Skeletal muscle tissue (tissue), 4 donors: Measurements from ENCODE around the gene SLC2A3. TPM values are rescaled to one million over a fixed set of nuclear protein-coding genes. Genes with fewer than 3 reads are reported as not detected.
"Not testable (repeated sequence)": the region's sequence is repeated elsewhere in the genome, so short reads cannot be mapped to it uniquely, and the experiment has no call there.

Source experiments
- H3K27ac ChIP-seq: one replicate; pipeline ENCODE4 v1.7.0; 2013; ENCODE audit warnings: mild to moderate bottlenecking, low read depth, low read length, inconsistent platforms
- H3K27me3 ChIP-seq, 3 donors: one replicate each; pipeline ENCODE4 v1.7.0; 2013; ENCODE audit warnings: low read length in 3 of 3; ENCODE audit not compliant: control insufficient read depth in 3 of 3, insufficient read depth in 3 of 3
- H3K36me3 ChIP-seq, 3 donors: one replicate each; pipeline ENCODE4 v1.7.0; 2013; ENCODE audit warnings: low read length in 3 of 3; ENCODE audit not compliant: control insufficient read depth in 3 of 3, insufficient read depth in 3 of 3
- H3K4me1 ChIP-seq, 3 donors: one replicate each; pipeline ENCODE4 v1.7.0; 2013; ENCODE audit warnings: low read length in 3 of 3, mild to moderate bottlenecking in 3 of 3; ENCODE audit not compliant: control insufficient read depth in 3 of 3, insufficient read depth in 3 of 3
- H3K4me3 ChIP-seq, 3 donors: one replicate each; pipeline ENCODE4 v1.7.0; 2013; ENCODE audit warnings: low read length in 3 of 3
- H3K9ac ChIP-seq, 3 donors: one replicate each; pipeline ENCODE4 v1.7.0; 2013; ENCODE audit warnings: low read length in 3 of 3, mild to moderate bottlenecking in 3 of 3, moderate library complexity in 2 of 3, low read depth in 1 of 3
- H3K9me3 ChIP-seq, 3 donors: one replicate each; pipeline ENCODE4 v1.7.0; 2013; ENCODE audit warnings: low read length in 3 of 3; ENCODE audit not compliant: control insufficient read depth in 3 of 3
- total RNA-seq: library from RNA; depleted of rRNA; stranded (reverse); fragments of >200 nt; gene quantifications from one replicate; pipeline ENCODE4 v1.2.3, GENCODE V29; 2014
- donor health status: Osteomylitis.

The SLC2A3 gene
- total RNA-seq, 1 donor from 2014 or later = 49.6 TPM

GRCh38 chr12:7934091-7934888 lies 1.7 kb downstream of the SLC2A3 start:
- H3K27me3 ChIP-seq = no peaks in the 10 kb centered on the region
- H3K4me1 ChIP-seq = peaks cover 0 to 7% (median 3%) of the 10 kb centered on the region in 3 donors
- no peaks in the 10 kb centered on the region for H3K9me3 ChIP-seq
- H3K36me3 ChIP-seq = peaks cover 0 to 4% (median 3%) of the 10 kb centered on the region in 3 donors
- H3K4me3 ChIP-seq = peak overlapping the region; percentile 56 to 73 (median 71)
- peak overlapping the region; percentile 91 for H3K27ac ChIP-seq
- peak overlapping the region; percentile 61 to 74 (median 72) for H3K9ac ChIP-seq

GRCh38 chr12:7933255-7933726 lies 2.7 kb downstream of the SLC2A3 start:
- Histone ChIP-seq H3K36me3 (peaks cover 0 to 11% (median 3%) of the 10 kb centered on the region in 3 donors), H3K9ac (peak overlapping the region in 2 of 3 donors; percentile 7 to 74), H3K27me3 (no peaks in the 10 kb centered on the region), H3K9me3 (no peaks in the 10 kb centered on the region), H3K4me3 (peak overlapping the region in 2 of 3 donors; percentile 54 to 73), H3K4me1 (peaks cover 0 to 12% (median 8%) of the 10 kb centered on the region in 3 donors), H3K27ac (peak overlapping the region; percentile 91)

GRCh38 chr12:7932599-7933240 lies 3.3 kb downstream of the SLC2A3 start:
- H3K9me3 ChIP-seq, H3K4me3 ChIP-seq, H3K27me3 ChIP-seq, H3K27ac ChIP-seq, H3K9ac ChIP-seq: not testable (repeated sequence)
- H3K4me1 ChIP-seq = peaks cover 0 to 12% (median 8%) of the 10 kb centered on the region in 3 donors
- peaks cover 0 to 15% (median 3%) of the 10 kb centered on the region in 3 donors for H3K36me3 ChIP-seq

GRCh38 chr12:7929083-7929792 lies 6.7 kb downstream of the SLC2A3 start:
- H3K36me3 ChIP-seq = peaks cover 4 to 28% (median 5%) of the 10 kb centered on the region in 3 donors
- H3K4me3 ChIP-seq = peak overlapping the region in 1 of 3 donors; percentile 31
- H3K27ac ChIP-seq = no peak overlapping the region
- no peak overlapping the region for H3K9ac ChIP-seq
- no peaks in the 10 kb centered on the region for H3K9me3 ChIP-seq
- peaks cover 0 to 12% (median 8%) of the 10 kb centered on the region in 3 donors for H3K4me1 ChIP-seq
- no peaks in the 10 kb centered on the region for H3K27me3 ChIP-seq

GRCh38 chr12:7927470-7927869 lies 8.5 kb downstream of the SLC2A3 start:
- H3K27ac ChIP-seq = no peak overlapping the region
- H3K36me3 ChIP-seq = peaks cover 4 to 35% (median 5%) of the 10 kb centered on the region in 3 donors
- no peaks in the 10 kb centered on the region for H3K9me3 ChIP-seq

GRCh38 chr12:7926068-7926666 lies 9.8 kb downstream of the SLC2A3 start:
- not testable (repeated sequence) for H3K9ac ChIP-seq, H3K27ac ChIP-seq, H3K4me1 ChIP-seq, H3K4me3 ChIP-seq, H3K9me3 ChIP-seq, H3K27me3 ChIP-seq
- peaks cover 4 to 40% (median 4%) of the 10 kb centered on the region in 3 donors for H3K36me3 ChIP-seq

More at GRCh38 chr12:7927470-7927869, 8.5 kb downstream of the SLC2A3 start:
- Histone ChIP-seq H3K4me1 (peaks cover 0 to 5% (median 5%) of the 10 kb centered on the region in 3 donors), H3K27me3 (no peaks in the 10 kb centered on the region), H3K9ac (no peak overlapping the region), H3K4me3 (no peak overlapping the region)

- no peaks in the 10 kb centered on the region for H3K4me1 ChIP-seq
- peaks cover 4 to 33% (median 4%) of the 10 kb centered on the region in 3 donors for H3K36me3 ChIP-seq
- no peak overlapping the region for H3K4me3 ChIP-seq
- H3K27ac ChIP-seq = no peak overlapping the region
- H3K9ac ChIP-seq = no peak overlapping the region
- no peaks in the 10 kb centered on the region for H3K9me3 ChIP-seq
- H3K27me3 ChIP-seq = no peaks in the 10 kb centered on the region
Measured at GRCh38 chr12:7923241-7924236, 12.4 kb downstream of the SLC2A3 start.

- not testable (repeated sequence) for H3K4me3 ChIP-seq, H3K4me1 ChIP-seq, H3K9ac ChIP-seq, H3K9me3 ChIP-seq, H3K27ac ChIP-seq, H3K27me3 ChIP-seq
- H3K36me3 ChIP-seq = peaks cover 0 to 22% (median 4%) of the 10 kb centered on the region in 3 donors
Measured at GRCh38 chr12:7921181-7921580, 14.8 kb downstream of the SLC2A3 start.

- not testable (repeated sequence) for H3K27me3 ChIP-seq, H3K4me1 ChIP-seq, H3K4me3 ChIP-seq, H3K27ac ChIP-seq, H3K9me3 ChIP-seq, H3K9ac ChIP-seq
- H3K36me3 ChIP-seq = peaks cover 0 to 12% (median 2%) of the 10 kb centered on the region in 3 donors
Measured at GRCh38 chr12:7918268-7918590, 17.8 kb downstream of the SLC2A3 start.
